K562 (cell line): ENCODE data around the gene GPR55. TPM values are rescaled to one million over a fixed set of nuclear protein-coding genes. Genes with fewer than 3 reads are reported as not detected.

Source experiments
- ATAC-seq: fragments of 200-7000 bp; cut with Tn5 transposase; 3 replicates; pipeline ENCODE4 v1.9.1; 2020; ENCODE audit warnings: moderate library complexity
- BruUV-seq: library from RNA; stranded (reverse); fragments of 400-500 nt; replicated peaks from 2 replicates; lab custom pipeline; 2021; lab: Mats Ljungman, UMichigan
- CTCF ChIA-PET: fragments of 300-600 bp; formaldehyde crosslinking; extraction: SDS; loops from one replicate; lab custom pipeline; 2021; ENCODE audit warnings: low intra/inter-chr PET ratio; lab: Yijun Ruan, JAX
- POLR2A ChIA-PET: fragments of 300-600, 350-650 bp; sonication (Branson Sonifier 250); formaldehyde crosslinking; extraction: SDS; loops from one replicate; lab custom pipeline; 2021; ENCODE audit warnings: antibody characterized with exemption, inconsistent platforms; lab: Yijun Ruan, JAX
- DNase-seq, 4 experiments: peaks; one replicate each; pipeline versions ENCODE4 v3.0.0 to v3.0.0-alpha.2; 2011 to 2018; ENCODE audit warnings: low spot score in 3 of 4, mixed read lengths in 3 of 4; ENCODE audit errors: extremely low read depth in 1 of 4
- FAIRE-seq: peaks from 2 replicates; lab custom pipeline; 2011; peaks lifted over from hg19 to GRCh38; lab: Jason Lieb, UNC
- H2AFZ ChIP-seq: 2 replicates; pipeline ENCODE4 v1.6.0; 2011; ENCODE audit warnings: low read depth, low read length, control low read depth, inconsistent platforms
- H3K27ac ChIP-seq: fragments of 200-600 bp; 3 replicates; pipeline ENCODE4 v1.8.0; 2011; ENCODE audit warnings: low read depth, mild to moderate bottlenecking, control low read depth, inconsistent platforms, low read length, moderate library complexity, mixed read lengths; ENCODE audit errors: extremely low read depth
- H3K27me3 ChIP-seq, 2 experiments: fragments of 300-600 bp in 1 of 2; 2 replicates in 1 of 2; 3 replicates in 1 of 2; pipeline versions ENCODE4 v1.6.0 to v1.8.0; 2011; ENCODE audit warnings: inconsistent platforms in 2 of 2, low read length in 2 of 2, mild to moderate bottlenecking in 1 of 2, mixed read lengths in 1 of 2, moderate library complexity in 1 of 2; ENCODE audit not compliant: control insufficient read depth in 2 of 2, insufficient read depth in 2 of 2
- H3K36me3 ChIP-seq: fragments of 300-600 bp; 3 replicates; pipeline ENCODE4 v1.8.0; 2011; ENCODE audit warnings: mild to moderate bottlenecking, low read length, inconsistent platforms; ENCODE audit not compliant: control insufficient read depth, insufficient read depth
- H3K4me1 ChIP-seq, 2 experiments: fragments of 200-600 bp in 1 of 2; replicated peaks in 1 of 2; 2 replicates in 1 of 2; 3 replicates in 1 of 2; pipeline versions ENCODE4 v1.5.1 to v1.8.0; 2011; ENCODE audit warnings: inconsistent platforms in 2 of 2, low read length in 2 of 2, mild to moderate bottlenecking in 1 of 2, mixed read lengths in 1 of 2, moderate library complexity in 1 of 2; ENCODE audit not compliant: control insufficient read depth in 2 of 2, insufficient read depth in 2 of 2
- H3K4me2 ChIP-seq: 2 replicates; pipeline ENCODE4 v1.6.1; 2011; ENCODE audit warnings: low read length, control low read depth, inconsistent platforms, mixed read lengths; ENCODE audit not compliant: insufficient read depth
- H3K4me3 ChIP-seq: fragments of 200-600 bp; sonication (generic), shearing (Covaris generic); 2 replicates; pipeline ENCODE4 v1.5.1; 2016; ENCODE audit warnings: control low read depth, inconsistent platforms
- H3K79me2 ChIP-seq: fragments of 200-600 bp; 3 replicates; pipeline ENCODE4 v1.8.0; 2011; ENCODE audit warnings: low read length, inconsistent platforms; ENCODE audit not compliant: control insufficient read depth, insufficient read depth
- H3K9ac ChIP-seq, 2 experiments: 2 replicates each; pipeline versions ENCODE4 v1.6.0 to v1.6.1; 2011; ENCODE audit warnings: low read depth in 2 of 2, low read length in 2 of 2, control low read depth in 1 of 2, inconsistent platforms in 1 of 2, mild to moderate bottlenecking in 1 of 2, mixed read lengths in 1 of 2; ENCODE audit not compliant: insufficient read depth in 1 of 2
- H3K9me1 ChIP-seq: one replicate; pipeline ENCODE4 v1.6.0; 2011; ENCODE audit warnings: inconsistent platforms, mild to moderate bottlenecking, low read length, moderate library complexity; ENCODE audit not compliant: control insufficient read depth, insufficient read depth
- H3K9me3 ChIP-seq: replicated peaks from 2 replicates; pipeline ENCODE4 v1.5.1; 2011; ENCODE audit warnings: low read depth, low read length, inconsistent platforms; ENCODE audit not compliant: control insufficient read depth, insufficient read depth
- H4K20me1 ChIP-seq: replicated peaks from 2 replicates; pipeline ENCODE4 v1.6.1; 2011; ENCODE audit warnings: low read length, inconsistent platforms, mixed read lengths; ENCODE audit not compliant: control insufficient read depth, insufficient read depth
- CBX3 ChIP-seq, 2 experiments: IDR thresholded peaks; 1 replicate in 1 of 2; 2 replicates in 1 of 2; pipeline ENCODE4 v1.6.1; 2012; ENCODE audit warnings: inconsistent platforms in 2 of 2, low read length in 2 of 2, borderline replicate concordance in 1 of 2, control low read depth in 1 of 2
- HDAC2 ChIP-seq: fragments of 450-650 bp; IDR thresholded peaks from 2 replicates; pipeline ENCODE4 v1.6.1; 2016; ENCODE audit warnings: mild to moderate bottlenecking
- HMGXB4 ChIP-seq: sonication (generic); formaldehyde crosslinking; IDR thresholded peaks from 2 replicates; pipeline ENCODE4 v1.8.1; 2023; ENCODE audit warnings: mild to moderate bottlenecking, missing genetic modification reagents
- KHSRP ChIP-seq: fragments of 450-650 bp; IDR thresholded peaks from 2 replicates; pipeline ENCODE4 v1.6.1; 2017
- MAZ ChIP-seq, 2 experiments: fragments of 450-650 bp in 1 of 2; sonication (generic) in 1 of 2; formaldehyde crosslinking; IDR thresholded peaks in 1 of 2; conservative IDR thresholded peaks in 1 of 2; 2 replicates each; pipeline versions ENCODE4 v1.4.0 to v1.5.0; 2020; ENCODE audit warnings: mild to moderate bottlenecking in 1 of 2, missing genetic modification reagents in 1 of 2
- MXI1 ChIP-seq: IDR thresholded peaks from 2 replicates; pipeline ENCODE4 v1.6.1; 2011; ENCODE audit warnings: low read depth, mild to moderate bottlenecking, improper control_type of control experiment, low read length
- SAP30 ChIP-seq: fragments of 200-600 bp; sonication (generic); IDR thresholded peaks from 2 replicates; pipeline ENCODE4 v1.6.1; 2012; ENCODE audit warnings: borderline replicate concordance, low read depth, mild to moderate bottlenecking, moderate library complexity, low read length, control low read depth, inconsistent platforms; ENCODE audit not compliant: insufficient read depth, poor library complexity, severe bottlenecking
- STAT5A ChIP-seq: IDR thresholded peaks from 2 replicates; pipeline ENCODE4 v1.6.1; 2012; ENCODE audit warnings: low read length, inconsistent platforms, borderline replicate concordance
- XRCC3 ChIP-seq: fragments of 450-650 bp; IDR thresholded peaks from 2 replicates; pipeline ENCODE4 v1.6.1; 2017; ENCODE audit warnings: mild to moderate bottlenecking, moderate library complexity
- ZBTB33 ChIP-seq: sonication (generic); formaldehyde crosslinking; IDR thresholded peaks from 2 replicates; pipeline ENCODE4 v1.8.1; 2023; ENCODE audit warnings: mild to moderate bottlenecking, missing genetic modification reagents
- ZNF121 ChIP-seq: sonication (generic); formaldehyde crosslinking; conservative IDR thresholded peaks from 2 replicates; pipeline ENCODE4 v1.8.0; 2022; ENCODE audit warnings: missing genetic modification reagents
- ZNF212 ChIP-seq: fragments of 450-650 bp; formaldehyde crosslinking; IDR thresholded peaks from 2 replicates; pipeline ENCODE4 v1.4.0; 2020; ENCODE audit warnings: mild to moderate bottlenecking
- ZNF551 ChIP-seq: fragments of 250-450 bp; sonication (Bioruptor Pico); IDR thresholded peaks from 2 replicates; pipeline ENCODE4 v1.5.0; 2021; ENCODE audit warnings: mild to moderate bottlenecking, moderate library complexity
- ZNF717 ChIP-seq: fragments of 250-450 bp; sonication (Bioruptor Pico); IDR thresholded peaks from 2 replicates; pipeline ENCODE4 v1.5.0; 2021
- WGBS: fragments of 100-300 bp; shearing (Covaris generic); methylation state at CpG from one replicate; pipeline ENCODE4 v1.1.6; 2016; ENCODE audit warnings: low coverage, mixed read lengths; ENCODE audit not compliant: insufficient coverage; ENCODE audit errors: missing lambda C conversion rate; 5-methylcytosine and 5-hydroxymethylcytosine counted together
- in situ Hi-C: fragments of 300-500 bp; cut with MboI; formaldehyde crosslinking; loops from 4 replicates; pipeline ENCODE4 v1.15.0; 2018; ENCODE audit warnings: inconsistent platforms, mixed read lengths
- intact Hi-C: fragments of 100-400 bp; cut with micrococcal nuclease; formaldehyde crosslinking; loops from 2 replicates; pipeline ENCODE4 v1.14.2; 2022
- polyA plus RNA-seq, 8 experiments: library from polyadenylated mRNA; depleted of rRNA in 4 of 8; stranded (reverse) in 5 of 8; unstranded in 3 of 8; fragments of >200 nt; fragmentation: Nextera tagmentation in 2 of 8; fragmentation: Illumina TruSeq in 1 of 8; extraction: Ambion mirVana in 2 of 8; extraction: Trizol in 1 of 8; gene quantifications; 2 replicates each; pipeline versions ENCODE4 v1.2.1 to v1.2.3, GENCODE V29; 2011 to 2014; ENCODE audit warnings: inconsistent platforms in 1 of 8, missing spikeins in 1 of 8
- total RNA-seq, 7 experiments: library from RNA; depleted of rRNA in 6 of 7; stranded (reverse); fragments of >200 nt in 6 of 7; fragmentation: Illumina TruSeq in 2 of 7; extraction: Trizol in 2 of 7; gene quantifications; 2 replicates each; pipeline versions ENCODE4 v1.2.1 to v1.2.3, GENCODE V29; 2011 to 2021; ENCODE audit warnings: low replicate concordance in 1 of 7
- TF ChIP-seq, protein P1 (sequence below): fragments of 250-450 bp; sonication (Bioruptor Pico); IDR thresholded peaks from 2 replicates; pipeline ENCODE4 v1.4.0; 2020; ENCODE audit warnings: borderline replicate concordance

Gene GPR55
- total and polyA plus RNA-seq, 9 of the 15 experiments (the other 6 are each of a cell fraction or from before 2014, with no cell fraction given) = 0.11 to 0.49 (median 0.27) TPM

- TF ChIP-seq, protein P1, sequence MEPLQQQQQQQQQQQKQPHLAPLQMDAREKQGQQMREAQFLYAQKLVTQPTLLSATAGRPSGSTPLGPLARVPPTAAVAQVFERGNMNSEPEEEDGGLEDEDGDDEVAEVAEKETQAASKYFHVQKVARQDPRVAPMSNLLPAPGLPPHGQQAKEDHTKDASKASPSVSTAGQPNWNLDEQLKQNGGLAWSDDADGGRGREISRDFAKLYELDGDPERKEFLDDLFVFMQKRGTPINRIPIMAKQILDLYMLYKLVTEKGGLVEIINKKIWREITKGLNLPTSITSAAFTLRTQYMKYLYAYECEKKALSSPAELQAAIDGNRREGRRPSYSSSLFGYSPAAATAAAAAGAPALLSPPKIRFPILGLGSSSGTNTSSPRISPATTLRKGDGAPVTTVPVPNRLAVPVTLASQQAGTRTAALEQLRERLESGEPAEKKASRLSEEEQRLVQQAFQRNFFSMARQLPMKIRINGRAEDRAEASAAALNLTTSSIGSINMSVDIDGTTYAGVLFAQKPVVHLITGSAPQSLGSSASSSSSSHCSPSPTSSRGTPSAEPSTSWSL (CRISPR knock-in tag) = no peak
- no peak for TF ChIP-seq STAT5A
- no peak for TF ChIP-seq HMGXB4 (CRISPR knock-in tag)
- TF ChIP-seq ZNF212 (CRISPR knock-in tag) = no peak
These were observed 5.2 kb upstream of the GPR55 start (continued) for GRCh38 chr2:230930149-230930780.

GRCh38 chr2:230929381-230930148 lies 4.5 kb upstream of the GPR55 start:
- FAIRE-seq = no peak
- TF ChIP-seq MXI1 (no peak), ZBTB33 (CRISPR knock-in tag) (no peak), XRCC3 (no peak), ZNF121 (CRISPR knock-in tag) (no peak), HDAC2 (no peak), KHSRP (no peak), SAP30 (no peak), ZNF551 (no peak), MAZ (CRISPR knock-in tag; conservative IDR thresholded peaks at IDR 0.05 in 1 of 2, IDR thresholded peaks at IDR 0.05 in 1 of 2) (no peak), ZNF717 (CRISPR knock-in tag) (no peak), CBX3 (IDR thresholded peaks at IDR 0.05; ENCODE audit: borderline replicate concordance in 1 of 2, low read length in 2 of 2) (no peak)

More at GRCh38 chr2:230929381-230930148, 4.5 kb upstream of the GPR55 start:
- H3K4me3 ChIP-seq = no peak overlapping the region
- peak; percentile 43; the same call in 2 of the 3 replicates for ATAC-seq
- H3K27me3 ChIP-seq = peaks cover 4 to 58% of the 10 kb centered on the region in 2 experiments; a peak in 4 of 5 replicates
- POLR2A ChIA-PET = no interaction called here
- no peak overlapping the region for H3K4me2 ChIP-seq
- CTCF ChIA-PET = no interaction called here
- H3K79me2 ChIP-seq = no peaks in the 10 kb centered on the region
- H3K27ac ChIP-seq = no peak overlapping the region
- H4K20me1 ChIP-seq = no peaks in the 10 kb centered on the region
- BruUV-seq = no TSS peak
- H2AFZ ChIP-seq = no peak overlapping the region
- 15% methylated on average over 4 of the region's 10 CpGs for WGBS
- in situ Hi-C loops = no loop called here
- H3K4me1 ChIP-seq = peaks cover 0 to 4% of the 10 kb centered on the region in 2 experiments; a peak in 2 of 5 replicates
- DNase-seq = no peak
- H3K9me3 ChIP-seq = no peaks in the 10 kb centered on the region
- H3K36me3 ChIP-seq = no peaks in the 10 kb centered on the region
- no peaks in the 10 kb centered on the region for H3K9me1 ChIP-seq
- H3K9ac ChIP-seq = no peak overlapping the region
- intact Hi-C loops = no loop called here
